Neural progenitor cell (in vitro differentiated cells): ENCODE measurements around the gene AZU1.

Experiments
- EZH2 ChIP-seq: fragments of 200-600 bp; sonication (generic); IDR thresholded peaks from 2 replicates; pipeline ENCODE4 v1.6.1; 2017; ENCODE audit warnings: antibody characterized with exemption, mild to moderate bottlenecking, moderate library complexity
- EZH2phosphoT487 ChIP-seq: fragments of 200-600 bp; sonication (generic); IDR thresholded peaks from 2 replicates; pipeline ENCODE4 v1.6.1; 2017; ENCODE audit warnings: antibody characterized with exemption
- TF ChIP-seq, protein P1 (sequence below): fragments of 200-600 bp; sonication (generic); IDR thresholded peaks from 2 replicates; pipeline ENCODE4 v1.5.1; 2017; ENCODE audit warnings: antibody characterized with exemption, mild to moderate bottlenecking

DNA sequence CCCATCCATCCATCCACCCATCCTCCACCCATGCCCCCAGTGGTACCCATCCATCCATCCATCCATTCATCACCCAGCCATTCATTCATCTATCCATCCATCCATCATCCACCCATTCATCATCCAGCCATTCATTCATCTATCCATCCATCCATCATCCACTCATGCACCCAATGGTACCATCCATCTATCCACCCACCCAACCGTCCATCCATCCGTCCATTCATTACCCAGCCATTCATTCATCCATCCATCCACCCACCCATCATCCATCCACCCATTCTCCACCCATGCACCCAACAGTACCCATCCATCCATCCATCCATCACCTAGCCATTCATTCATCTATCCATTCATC is 11.2 kb upstream of the AZU1 start:
- TF ChIP-seq, protein P1, sequence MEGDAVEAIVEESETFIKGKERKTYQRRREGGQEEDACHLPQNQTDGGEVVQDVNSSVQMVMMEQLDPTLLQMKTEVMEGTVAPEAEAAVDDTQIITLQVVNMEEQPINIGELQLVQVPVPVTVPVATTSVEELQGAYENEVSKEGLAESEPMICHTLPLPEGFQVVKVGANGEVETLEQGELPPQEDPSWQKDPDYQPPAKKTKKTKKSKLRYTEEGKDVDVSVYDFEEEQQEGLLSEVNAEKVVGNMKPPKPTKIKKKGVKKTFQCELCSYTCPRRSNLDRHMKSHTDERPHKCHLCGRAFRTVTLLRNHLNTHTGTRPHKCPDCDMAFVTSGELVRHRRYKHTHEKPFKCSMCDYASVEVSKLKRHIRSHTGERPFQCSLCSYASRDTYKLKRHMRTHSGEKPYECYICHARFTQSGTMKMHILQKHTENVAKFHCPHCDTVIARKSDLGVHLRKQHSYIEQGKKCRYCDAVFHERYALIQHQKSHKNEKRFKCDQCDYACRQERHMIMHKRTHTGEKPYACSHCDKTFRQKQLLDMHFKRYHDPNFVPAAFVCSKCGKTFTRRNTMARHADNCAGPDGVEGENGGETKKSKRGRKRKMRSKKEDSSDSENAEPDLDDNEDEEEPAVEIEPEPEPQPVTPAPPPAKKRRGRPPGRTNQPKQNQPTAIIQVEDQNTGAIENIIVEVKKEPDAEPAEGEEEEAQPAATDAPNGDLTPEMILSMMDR, result no peak
- TF ChIP-seq EZH2phosphoT487, result no peak
- TF ChIP-seq EZH2, result no peak
